Measurements from ENCODE around the gene EFCAB12.

DNA sequence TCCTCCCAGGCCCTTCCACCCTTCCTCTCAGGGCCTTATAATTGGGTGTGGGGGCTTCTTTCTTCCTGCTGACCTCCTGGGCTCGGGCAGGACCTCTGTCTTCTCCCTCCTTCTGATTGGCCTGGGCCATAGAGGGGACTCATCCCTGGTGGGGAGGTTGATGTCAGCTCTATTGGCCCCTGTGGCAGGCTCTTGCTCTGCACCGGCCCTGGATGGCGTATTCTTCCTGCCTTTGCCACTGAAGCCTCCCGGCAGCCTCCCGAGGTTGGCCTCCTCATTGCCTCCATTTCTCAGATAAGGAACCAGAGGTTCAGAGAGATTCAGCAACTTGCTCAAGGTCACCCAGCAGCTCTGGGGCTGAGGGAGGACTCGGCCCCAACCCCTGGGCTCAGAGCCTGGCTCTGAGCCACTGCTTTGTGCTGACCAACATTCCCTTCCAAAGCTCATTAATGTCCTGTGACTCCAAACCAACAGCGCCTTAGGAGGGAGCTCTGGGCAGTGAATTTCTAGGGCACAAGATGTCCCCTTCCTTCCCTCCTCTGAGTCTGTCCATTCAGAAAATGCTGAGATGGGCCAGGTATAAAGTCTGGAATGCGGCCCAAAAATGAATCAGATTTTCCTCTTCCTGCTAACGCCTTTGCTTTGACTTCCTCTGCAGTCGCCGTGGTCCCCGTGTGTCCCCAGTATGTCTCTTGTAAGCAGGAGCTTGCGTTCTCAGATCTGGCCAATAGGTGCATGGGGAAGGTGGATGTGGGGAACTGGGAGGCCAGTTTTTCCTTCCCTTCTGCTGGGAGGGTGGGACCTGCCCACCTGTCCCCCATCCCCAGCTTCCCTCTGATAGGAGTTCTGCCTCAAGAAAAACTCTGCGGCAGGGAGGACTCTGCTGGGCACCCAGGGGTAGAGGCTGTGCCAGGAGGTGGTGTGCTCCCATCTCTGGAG lies 75.5 kb downstream of the EFCAB12 start:
- TF ChIP-seq CTCF (IDR thresholded peaks at IDR 0.05; ENCODE audit: low read depth, low read length) = no peak
- TF ChIP-seq EZH2phosphoT487 (IDR thresholded peaks at IDR 0.05; ENCODE audit: low read depth) = no peak
